NB4 (cell line): ENCODE measurements around the gene SDK2.

Experiments
- DNase-seq: peaks from one replicate; pipeline ENCODE4 v3.0.0; 2010; ENCODE audit warnings: low read depth
- H3K4me3 ChIP-seq: one replicate; pipeline ENCODE4 v1.5.1; 2011; ENCODE audit warnings: mild to moderate bottlenecking, low read depth, low read length, moderate library complexity
- MYC ChIP-seq: IDR thresholded peaks from 2 replicates; pipeline ENCODE4 v1.6.1; 2011; ENCODE audit warnings: low read depth, low read length
- POLR2A ChIP-seq: IDR thresholded peaks from 2 replicates; pipeline ENCODE4 v1.6.1; 2011; ENCODE audit warnings: mild to moderate bottlenecking; ENCODE audit not compliant: insufficient read length; ENCODE audit errors: extremely low read depth
- TF ChIP-seq, protein P1 (sequence below): IDR thresholded peaks from one replicate; pipeline ENCODE4 v1.5.1; 2012; ENCODE audit warnings: low read depth, low read length
- TF ChIP-seq, protein P2 (sequence below): IDR thresholded peaks from 2 replicates; pipeline ENCODE4 v1.6.1; 2011; ENCODE audit warnings: low read depth, low read length

The SDK2 gene

DNA sequence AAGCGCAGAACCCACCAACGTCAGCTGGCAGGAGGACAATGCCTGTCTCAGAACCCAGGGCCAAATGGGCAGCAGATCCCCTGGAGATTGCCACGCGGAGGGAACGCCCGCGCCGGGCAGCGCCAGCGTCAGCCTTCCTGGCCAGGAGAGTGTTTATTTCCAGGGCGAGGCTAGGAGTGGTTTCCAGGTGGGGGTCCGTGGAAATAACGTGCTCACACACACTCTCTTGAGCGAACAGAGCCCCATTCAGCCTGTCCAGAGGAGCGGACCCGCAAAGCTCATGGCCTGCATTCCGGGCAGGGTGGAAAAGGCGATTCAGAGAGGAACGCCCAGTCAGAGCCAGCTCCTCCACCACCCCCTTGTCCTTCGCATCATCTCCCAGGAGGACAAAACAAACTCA is 40.3 kb downstream of the SDK2 start:
- TF ChIP-seq, protein P1, sequence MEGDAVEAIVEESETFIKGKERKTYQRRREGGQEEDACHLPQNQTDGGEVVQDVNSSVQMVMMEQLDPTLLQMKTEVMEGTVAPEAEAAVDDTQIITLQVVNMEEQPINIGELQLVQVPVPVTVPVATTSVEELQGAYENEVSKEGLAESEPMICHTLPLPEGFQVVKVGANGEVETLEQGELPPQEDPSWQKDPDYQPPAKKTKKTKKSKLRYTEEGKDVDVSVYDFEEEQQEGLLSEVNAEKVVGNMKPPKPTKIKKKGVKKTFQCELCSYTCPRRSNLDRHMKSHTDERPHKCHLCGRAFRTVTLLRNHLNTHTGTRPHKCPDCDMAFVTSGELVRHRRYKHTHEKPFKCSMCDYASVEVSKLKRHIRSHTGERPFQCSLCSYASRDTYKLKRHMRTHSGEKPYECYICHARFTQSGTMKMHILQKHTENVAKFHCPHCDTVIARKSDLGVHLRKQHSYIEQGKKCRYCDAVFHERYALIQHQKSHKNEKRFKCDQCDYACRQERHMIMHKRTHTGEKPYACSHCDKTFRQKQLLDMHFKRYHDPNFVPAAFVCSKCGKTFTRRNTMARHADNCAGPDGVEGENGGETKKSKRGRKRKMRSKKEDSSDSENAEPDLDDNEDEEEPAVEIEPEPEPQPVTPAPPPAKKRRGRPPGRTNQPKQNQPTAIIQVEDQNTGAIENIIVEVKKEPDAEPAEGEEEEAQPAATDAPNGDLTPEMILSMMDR, result no peak
- TF ChIP-seq MYC, result no peak
- TF ChIP-seq, protein P2, sequence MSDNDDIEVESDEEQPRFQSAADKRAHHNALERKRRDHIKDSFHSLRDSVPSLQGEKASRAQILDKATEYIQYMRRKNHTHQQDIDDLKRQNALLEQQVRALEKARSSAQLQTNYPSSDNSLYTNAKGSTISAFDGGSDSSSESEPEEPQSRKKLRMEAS, result no peak
- H3K4me3 ChIP-seq, result no peak overlapping the region
- DNase-seq, result no peak

GRCh38 chr17:73600103-73600871 is 44.0 kb downstream of the SDK2 start:
- no peak for DNase-seq
- no peak overlapping the region for H3K4me3 ChIP-seq
- TF ChIP-seq, protein P1, result no peak
- TF ChIP-seq POLR2A (no peak), MYC (no peak)
- TF ChIP-seq, protein P2, result no peak

GRCh38 chr17:73599599-73599998 is 44.6 kb downstream of the SDK2 start:
- TF ChIP-seq POLR2A, result no peak
- TF ChIP-seq, protein P1, result no peak
- TF ChIP-seq, protein P2, result no peak
- TF ChIP-seq MYC, result no peak
- no peak overlapping the region for H3K4me3 ChIP-seq
- no peak for DNase-seq

- TF ChIP-seq, protein P2, result no peak
- TF ChIP-seq, protein P1, result no peak
- TF ChIP-seq MYC, result no peak
- no peak for TF ChIP-seq POLR2A
- no peak for DNase-seq
Observed at GRCh38 chr17:73598212-73598611, 46.0 kb downstream of the SDK2 start.

GRCh38 chr17:73595931-73596330 is 48.3 kb downstream of the SDK2 start:
- TF ChIP-seq, protein P2, result no peak
- no peak for TF ChIP-seq MYC
- TF ChIP-seq, protein P1, result no peak
- no peak for TF ChIP-seq POLR2A
- no peak overlapping the region for H3K4me3 ChIP-seq
- no peak for DNase-seq

More at GRCh38 chr17:73598212-73598611, 46.0 kb downstream of the SDK2 start:
- no peak overlapping the region for H3K4me3 ChIP-seq

- H3K4me3 ChIP-seq, result no peak overlapping the region
- peak; percentile 28 for DNase-seq
- no peak for TF ChIP-seq POLR2A
- TF ChIP-seq, protein P1, result peak; percentile 45
- TF ChIP-seq, protein P2, result no peak
Observed at GRCh38 chr17:73595479-73595878, 48.8 kb downstream of the SDK2 start.
